KMS-11 (cell line): ENCODE results near the gene LRIF1.

Source experiments
- H2AFZ ChIP-seq: fragments of 200-600 bp; sonication (generic); 2 replicates; pipeline ENCODE4 v1.6.1; 2016; ENCODE audit warnings: antibody characterized with exemption, mixed run types, low read depth
- H3K27ac ChIP-seq: fragments of 200-600 bp; sonication (generic); 2 replicates; pipeline ENCODE4 v1.6.1; 2016; ENCODE audit warnings: mild to moderate bottlenecking, mixed run types
- H3K27me3 ChIP-seq: fragments of 200-600 bp; sonication (generic); 2 replicates; pipeline ENCODE4 v1.6.1; 2017; ENCODE audit warnings: mild to moderate bottlenecking, low read depth, mixed run types, moderate library complexity; ENCODE audit not compliant: insufficient read depth
- H3K36me3 ChIP-seq: fragments of 200-600 bp; sonication (generic); 2 replicates; pipeline ENCODE4 v1.6.1; 2017; ENCODE audit warnings: mild to moderate bottlenecking, mixed run types; ENCODE audit not compliant: insufficient read depth
- H3K4me1 ChIP-seq: fragments of 200-600 bp; sonication (generic); 2 replicates; pipeline ENCODE4 v1.6.1; 2016; ENCODE audit warnings: mild to moderate bottlenecking, low read depth, mixed run types; ENCODE audit not compliant: poor library complexity, severe bottlenecking
- H3K4me2 ChIP-seq: fragments of 200-600 bp; sonication (generic); 2 replicates; pipeline ENCODE4 v1.7.0; 2016; ENCODE audit warnings: mild to moderate bottlenecking, mixed run types
- H3K4me3 ChIP-seq: fragments of 200-600 bp; sonication (generic); IDR thresholded peaks from 2 replicates; pipeline ENCODE4 v1.6.1; 2017; ENCODE audit warnings: low read depth, low read length, mixed read lengths; ENCODE audit not compliant: insufficient read depth
- H3K79me2 ChIP-seq: fragments of 200-600 bp; sonication (generic); 2 replicates; pipeline ENCODE4 v1.6.1; 2016; ENCODE audit warnings: low read depth, mixed run types; ENCODE audit not compliant: insufficient read depth
- H3K9ac ChIP-seq: fragments of 200-600 bp; sonication (generic); 2 replicates; pipeline ENCODE4 v1.6.1; 2016; ENCODE audit warnings: mild to moderate bottlenecking, mixed run types
- H4K20me1 ChIP-seq: fragments of 200-600 bp; sonication (generic); 2 replicates; pipeline ENCODE4 v1.6.1; 2016; ENCODE audit warnings: mild to moderate bottlenecking, mixed run types; ENCODE audit not compliant: insufficient read depth
- TF ChIP-seq, protein P1 (sequence below): fragments of 200-600 bp; sonication (generic); conservative IDR thresholded peaks from 2 replicates; pipeline ENCODE4 v1.6.1; 2017; ENCODE audit warnings: low read depth, mild to moderate bottlenecking, antibody characterized with exemption, low read length, moderate library complexity, mixed read lengths

The LRIF1 gene

DNA sequence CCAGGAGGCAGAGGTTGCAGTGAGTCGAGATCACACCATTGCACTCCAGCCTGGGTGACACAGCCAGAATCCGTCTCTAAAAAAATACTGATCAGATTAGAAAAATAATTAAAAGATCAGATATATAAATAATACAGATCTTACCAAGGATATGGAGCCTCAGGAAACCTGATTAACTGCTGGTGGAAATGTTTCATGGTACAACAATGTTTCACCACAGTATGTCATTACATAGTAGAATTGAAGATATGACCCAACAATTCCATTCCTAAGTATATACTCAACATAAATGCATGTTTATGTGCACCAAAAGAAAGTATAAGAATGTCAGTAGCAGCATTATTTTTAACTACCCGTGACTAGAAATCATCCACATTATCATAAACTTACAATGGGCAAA lies 49.0 kb downstream of the LRIF1 start:
- H3K4me2 ChIP-seq = no peak overlapping the region

DNA sequence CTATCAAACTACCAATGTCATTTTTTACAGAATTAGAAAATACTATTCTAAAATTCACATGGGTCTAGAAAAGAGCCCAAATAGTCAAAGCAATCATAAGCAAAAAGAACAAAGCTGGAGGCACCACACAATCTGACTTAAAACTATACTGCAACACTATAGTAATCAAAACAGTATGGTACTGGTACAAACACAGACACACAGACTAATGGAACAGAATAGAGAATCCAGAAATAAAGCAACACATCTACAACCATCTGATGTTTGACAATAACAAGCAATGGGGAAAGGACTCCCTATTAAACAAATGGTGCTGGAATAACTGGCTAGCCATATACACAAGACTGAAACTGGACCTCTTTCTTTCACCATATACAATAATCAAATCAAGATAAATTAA lies 50.9 kb downstream of the LRIF1 start:
- Histone ChIP-seq H3K27ac (no peak overlapping the region), H3K4me3 (no peak overlapping the region), H3K4me2 (no peak overlapping the region), H3K36me3 (no peaks in the 10 kb centered on the region), H3K27me3 (no peaks in the 10 kb centered on the region), H3K9ac (no peak overlapping the region), H3K79me2 (no peaks in the 10 kb centered on the region), H3K4me1 (peaks cover 26% of the 10 kb centered on the region), H2AFZ (no peak overlapping the region), H4K20me1 (no peaks in the 10 kb centered on the region)
- TF ChIP-seq, protein P1, sequence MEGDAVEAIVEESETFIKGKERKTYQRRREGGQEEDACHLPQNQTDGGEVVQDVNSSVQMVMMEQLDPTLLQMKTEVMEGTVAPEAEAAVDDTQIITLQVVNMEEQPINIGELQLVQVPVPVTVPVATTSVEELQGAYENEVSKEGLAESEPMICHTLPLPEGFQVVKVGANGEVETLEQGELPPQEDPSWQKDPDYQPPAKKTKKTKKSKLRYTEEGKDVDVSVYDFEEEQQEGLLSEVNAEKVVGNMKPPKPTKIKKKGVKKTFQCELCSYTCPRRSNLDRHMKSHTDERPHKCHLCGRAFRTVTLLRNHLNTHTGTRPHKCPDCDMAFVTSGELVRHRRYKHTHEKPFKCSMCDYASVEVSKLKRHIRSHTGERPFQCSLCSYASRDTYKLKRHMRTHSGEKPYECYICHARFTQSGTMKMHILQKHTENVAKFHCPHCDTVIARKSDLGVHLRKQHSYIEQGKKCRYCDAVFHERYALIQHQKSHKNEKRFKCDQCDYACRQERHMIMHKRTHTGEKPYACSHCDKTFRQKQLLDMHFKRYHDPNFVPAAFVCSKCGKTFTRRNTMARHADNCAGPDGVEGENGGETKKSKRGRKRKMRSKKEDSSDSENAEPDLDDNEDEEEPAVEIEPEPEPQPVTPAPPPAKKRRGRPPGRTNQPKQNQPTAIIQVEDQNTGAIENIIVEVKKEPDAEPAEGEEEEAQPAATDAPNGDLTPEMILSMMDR = no peak

More for the DNA sequence above, 49.0 kb downstream of the LRIF1 start:
- Histone ChIP-seq H4K20me1 (no peaks in the 10 kb centered on the region), H3K4me1 (peaks cover 38% of the 10 kb centered on the region), H3K4me3 (no peak overlapping the region), H3K79me2 (no peaks in the 10 kb centered on the region), H3K27ac (no peak overlapping the region), H3K27me3 (no peaks in the 10 kb centered on the region), H2AFZ (no peak overlapping the region), H3K36me3 (no peaks in the 10 kb centered on the region), H3K9ac (no peak overlapping the region)
- TF ChIP-seq, protein P1 = no peak

DNA sequence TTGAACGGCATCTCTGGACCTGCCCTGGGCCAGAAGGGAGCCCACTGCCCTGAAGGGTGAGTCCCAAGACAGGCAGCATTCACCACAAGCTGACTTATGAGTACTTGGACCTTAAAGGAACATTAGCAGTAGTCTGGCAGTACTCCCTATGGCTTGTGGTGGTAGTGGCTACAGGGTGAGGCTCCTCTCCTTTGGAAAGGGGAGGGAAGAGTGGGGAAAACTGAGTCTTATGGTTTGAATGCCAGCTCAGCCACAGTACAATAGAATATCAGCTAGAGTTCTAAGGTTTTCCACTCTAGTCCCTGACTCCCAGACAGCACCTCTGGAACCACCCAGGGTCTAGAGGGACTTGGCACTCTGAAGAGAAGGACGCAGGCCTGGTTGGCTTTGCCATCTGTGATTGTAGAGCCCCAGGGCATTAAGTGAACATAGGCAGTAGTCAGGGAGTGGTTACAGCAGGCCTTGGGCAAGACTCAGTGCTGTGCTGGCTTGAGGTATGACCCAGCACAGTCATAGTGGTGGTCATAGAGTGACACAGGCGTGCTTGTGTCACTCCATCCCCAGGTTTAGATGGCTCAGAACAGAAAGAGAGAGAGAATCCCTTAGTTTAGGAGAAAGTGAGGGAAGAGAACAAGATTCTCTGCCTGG lies 59.7 kb downstream of the LRIF1 start:
- no peak overlapping the region for H3K4me2 ChIP-seq
- H3K79me2 ChIP-seq = no peaks in the 10 kb centered on the region
- no peak overlapping the region for H2AFZ ChIP-seq
- H3K4me1 ChIP-seq = no peaks in the 10 kb centered on the region
- H3K27me3 ChIP-seq = no peaks in the 10 kb centered on the region
- TF ChIP-seq, protein P1 = no peak
- no peak overlapping the region for H3K27ac ChIP-seq
- H3K4me3 ChIP-seq = no peak overlapping the region
- no peaks in the 10 kb centered on the region for H4K20me1 ChIP-seq
- H3K9ac ChIP-seq = no peak overlapping the region
- no peaks in the 10 kb centered on the region for H3K36me3 ChIP-seq

- no peaks in the 10 kb centered on the region for H3K4me1 ChIP-seq
- H3K36me3 ChIP-seq = no peaks in the 10 kb centered on the region
- no peaks in the 10 kb centered on the region for H3K79me2 ChIP-seq
- H4K20me1 ChIP-seq = no peaks in the 10 kb centered on the region
- no peak overlapping the region for H3K4me2 ChIP-seq
- TF ChIP-seq, protein P1 = no peak
- no peaks in the 10 kb centered on the region for H3K27me3 ChIP-seq
- no peak overlapping the region for H3K27ac ChIP-seq
- H3K4me3 ChIP-seq = no peak overlapping the region
- H3K9ac ChIP-seq = no peak overlapping the region
- no peak overlapping the region for H2AFZ ChIP-seq
Observed at GRCh38 chr1:110902820-110903463, 60.8 kb downstream of the LRIF1 start.
